AG08396 (cell line): ENCODE measurements around the gene STK16.
A peak's percentile ranks its signal among the peaks of the same experiment; 100 is the strongest.

Source experiments
- DNase-seq: peaks from one replicate; pipeline ENCODE4 v3.0.0; 2012; ENCODE audit warnings: low spot score, mixed read lengths

The STK16 gene

DNA sequence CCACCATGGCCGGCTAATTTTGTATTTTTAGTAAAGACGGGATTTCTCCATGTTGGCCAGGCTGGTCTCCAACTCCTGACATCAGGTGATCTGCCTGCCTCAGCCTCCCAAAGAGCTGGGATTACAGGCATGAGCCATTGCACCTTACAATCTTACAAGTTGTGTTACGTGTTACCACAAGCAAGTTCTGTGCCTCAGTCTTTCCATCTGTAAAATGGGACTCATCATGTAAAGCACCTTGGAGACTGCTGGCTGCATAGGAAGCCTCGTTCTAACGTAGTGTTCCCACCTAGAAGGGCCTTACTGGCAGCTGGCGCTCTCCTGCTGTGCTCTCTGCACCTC, 43.9 kb downstream of the STK16 start:
- no peak for DNase-seq

DNA sequence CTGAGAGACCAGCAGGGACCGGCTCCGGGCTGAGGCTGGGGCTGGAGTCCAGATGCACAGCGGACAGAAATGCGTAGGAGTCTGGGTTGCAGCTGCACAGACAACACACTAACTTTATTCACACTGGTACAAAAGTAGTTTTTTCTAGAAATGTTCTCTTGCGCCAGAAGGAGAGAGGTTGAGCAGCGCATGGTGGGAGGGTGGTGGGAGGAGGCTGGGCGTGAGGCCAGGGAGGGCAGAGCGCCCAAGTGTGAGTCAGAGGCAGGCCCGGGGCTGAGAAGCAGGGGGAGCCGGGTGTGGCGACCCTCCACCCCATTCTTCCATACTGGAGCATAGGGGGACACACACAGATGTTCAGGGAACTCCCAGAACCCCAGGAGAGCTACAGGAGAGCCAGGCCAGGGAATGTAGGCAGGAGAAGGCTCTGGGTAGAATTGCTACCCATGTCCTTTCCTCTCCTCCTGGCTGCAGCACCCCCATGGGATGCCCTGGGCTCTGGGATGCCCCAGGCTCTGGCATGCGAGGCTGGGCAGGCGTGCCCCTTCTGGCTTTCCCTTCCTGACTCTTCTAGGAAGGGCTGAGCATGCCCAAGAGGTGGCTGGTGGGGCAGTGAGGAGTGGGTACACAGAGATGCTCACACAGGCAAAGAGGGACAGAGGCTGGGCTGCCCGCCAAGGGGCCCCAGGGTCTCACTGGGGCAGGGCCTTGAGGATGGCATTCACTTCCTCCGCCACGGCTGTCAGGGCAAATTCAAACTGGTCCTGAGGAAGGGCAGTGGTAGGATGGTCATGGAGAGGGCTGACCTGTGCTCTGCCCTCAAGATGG, 44.5 kb downstream of the STK16 start:
- peak; percentile 89 for DNase-seq

DNA sequence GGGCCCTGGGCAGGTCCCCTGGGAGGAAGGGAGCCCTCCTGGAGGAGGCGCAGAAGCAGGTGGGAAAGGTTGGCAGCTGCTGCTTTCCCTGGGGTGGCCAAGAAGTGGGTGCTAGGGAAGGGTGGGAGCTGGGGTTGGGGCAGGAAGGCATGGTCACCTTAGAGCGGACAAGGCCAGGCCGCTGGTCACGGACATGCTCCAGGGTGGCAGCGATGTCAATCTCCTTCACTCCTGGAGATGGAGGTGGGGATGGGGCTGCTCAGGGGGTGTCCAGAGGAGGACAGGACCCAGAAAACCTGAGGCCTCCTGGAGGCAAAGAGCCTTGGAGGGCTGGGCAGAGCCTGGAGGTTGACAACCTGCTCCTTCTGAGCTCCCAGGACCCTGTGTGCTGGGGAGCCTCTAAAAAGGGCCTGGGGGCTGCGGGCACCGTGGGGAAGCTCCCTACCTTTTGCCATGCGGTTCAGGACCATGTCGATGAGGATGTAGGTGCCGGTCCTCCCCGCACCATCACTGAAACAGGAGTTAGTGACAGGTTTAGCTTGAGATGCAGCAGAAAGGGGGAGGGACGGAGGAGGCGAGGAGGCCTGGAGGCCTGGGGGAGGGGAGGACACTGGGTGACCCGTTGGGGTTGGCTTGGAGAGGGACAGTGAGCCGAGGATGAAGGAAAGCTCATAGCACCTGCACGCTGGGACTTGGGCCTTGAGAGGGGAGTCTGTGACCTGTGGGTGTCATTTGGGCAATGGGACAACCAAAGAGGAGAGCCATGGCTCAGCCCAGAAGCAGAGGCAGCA, 45.3 kb downstream of the STK16 start:
- DNase-seq, result no peak

DNA sequence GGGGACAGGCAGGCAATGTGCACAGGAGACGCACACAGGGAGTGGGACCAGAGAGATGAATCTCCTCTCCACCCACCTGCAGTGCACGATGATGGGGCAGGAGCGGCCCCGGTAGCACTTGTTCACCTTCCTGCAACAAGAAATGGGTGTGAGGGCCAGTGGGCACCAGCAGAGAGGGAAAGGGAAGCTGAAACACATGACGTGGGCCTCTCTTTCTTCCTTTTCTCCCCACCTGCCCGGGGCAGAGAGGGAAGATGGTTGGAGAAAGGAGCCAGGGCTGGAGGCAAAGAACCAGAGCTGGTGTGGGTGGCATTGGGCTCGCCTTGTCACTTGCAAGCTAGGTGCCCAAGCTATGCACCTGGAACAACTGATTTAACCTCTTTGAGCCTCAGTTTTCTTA, 46.1 kb downstream of the STK16 start:
- no peak for DNase-seq

DNA sequence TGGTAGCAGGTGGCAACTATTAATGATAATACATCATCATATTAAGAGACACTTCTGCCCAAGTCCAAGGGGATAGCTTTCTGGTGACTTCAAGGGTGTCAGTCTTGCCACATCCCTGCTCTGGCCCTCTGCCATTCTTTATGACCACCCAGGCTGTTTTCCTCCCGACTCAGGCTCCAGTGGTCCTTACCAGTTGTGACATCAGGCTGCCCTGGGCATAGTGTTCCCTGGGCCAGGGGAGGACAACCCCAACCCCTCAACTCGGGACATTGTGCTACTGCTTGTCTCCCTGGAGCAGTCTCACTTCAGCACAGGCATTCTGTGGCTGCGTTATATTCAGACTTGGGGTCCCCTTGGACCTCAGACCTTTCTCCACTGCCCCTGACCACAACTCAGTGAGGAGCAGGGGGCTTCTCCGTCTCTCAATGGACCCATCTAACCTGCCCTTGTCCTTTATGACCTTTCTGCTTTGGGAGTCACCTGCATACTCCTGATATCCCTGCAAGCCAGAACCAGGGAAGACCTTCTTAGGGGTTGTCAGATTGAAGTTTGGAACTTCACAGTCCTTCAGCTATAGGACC, 46.7 kb downstream of the STK16 start:
- no peak for DNase-seq

DNA sequence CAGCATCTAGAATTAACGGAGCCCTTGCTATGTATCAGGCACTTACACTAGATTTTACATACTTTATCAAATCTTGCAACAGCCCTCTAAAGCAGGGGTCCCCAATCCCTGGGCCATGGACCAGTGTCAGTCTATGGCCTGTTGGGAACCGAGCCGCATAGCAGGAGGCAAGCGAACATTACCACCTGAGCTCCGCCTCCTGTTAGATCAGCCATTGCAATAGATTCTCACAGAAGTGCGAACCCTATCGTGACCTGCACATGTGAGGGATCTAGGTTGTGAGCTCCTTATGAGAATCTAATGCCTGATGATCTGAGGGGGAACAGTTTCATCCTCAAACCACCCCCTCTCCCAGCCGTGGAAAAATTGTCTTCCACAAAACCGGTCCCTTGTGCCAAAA, 47.3 kb downstream of the STK16 start:
- DNase-seq, result no peak

DNA sequence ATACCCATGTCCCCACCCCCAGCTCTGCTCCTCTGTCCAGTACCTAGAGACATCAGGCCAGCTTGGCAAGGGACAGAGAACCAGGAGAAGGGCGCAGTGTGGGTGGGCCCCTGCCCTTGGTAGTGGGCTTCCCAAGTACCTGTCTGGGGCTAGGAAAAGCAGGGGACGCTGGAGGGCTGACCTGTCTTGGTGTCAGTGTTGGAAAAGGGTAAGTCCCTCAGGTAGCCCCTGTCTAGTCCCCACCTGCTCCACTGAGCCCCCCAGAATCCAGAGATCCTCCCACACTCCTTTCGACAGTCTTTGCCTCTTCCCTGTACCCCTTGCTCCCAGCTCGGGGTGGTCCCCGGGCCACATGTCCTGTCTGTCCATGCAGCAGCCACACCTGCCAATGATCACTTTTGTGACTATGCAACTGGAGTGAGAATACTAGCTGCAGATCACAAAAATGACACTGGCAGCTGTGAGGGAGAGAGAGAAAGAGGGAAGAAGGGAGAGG, 48.5 kb downstream of the STK16 start:
- no peak for DNase-seq

DNA sequence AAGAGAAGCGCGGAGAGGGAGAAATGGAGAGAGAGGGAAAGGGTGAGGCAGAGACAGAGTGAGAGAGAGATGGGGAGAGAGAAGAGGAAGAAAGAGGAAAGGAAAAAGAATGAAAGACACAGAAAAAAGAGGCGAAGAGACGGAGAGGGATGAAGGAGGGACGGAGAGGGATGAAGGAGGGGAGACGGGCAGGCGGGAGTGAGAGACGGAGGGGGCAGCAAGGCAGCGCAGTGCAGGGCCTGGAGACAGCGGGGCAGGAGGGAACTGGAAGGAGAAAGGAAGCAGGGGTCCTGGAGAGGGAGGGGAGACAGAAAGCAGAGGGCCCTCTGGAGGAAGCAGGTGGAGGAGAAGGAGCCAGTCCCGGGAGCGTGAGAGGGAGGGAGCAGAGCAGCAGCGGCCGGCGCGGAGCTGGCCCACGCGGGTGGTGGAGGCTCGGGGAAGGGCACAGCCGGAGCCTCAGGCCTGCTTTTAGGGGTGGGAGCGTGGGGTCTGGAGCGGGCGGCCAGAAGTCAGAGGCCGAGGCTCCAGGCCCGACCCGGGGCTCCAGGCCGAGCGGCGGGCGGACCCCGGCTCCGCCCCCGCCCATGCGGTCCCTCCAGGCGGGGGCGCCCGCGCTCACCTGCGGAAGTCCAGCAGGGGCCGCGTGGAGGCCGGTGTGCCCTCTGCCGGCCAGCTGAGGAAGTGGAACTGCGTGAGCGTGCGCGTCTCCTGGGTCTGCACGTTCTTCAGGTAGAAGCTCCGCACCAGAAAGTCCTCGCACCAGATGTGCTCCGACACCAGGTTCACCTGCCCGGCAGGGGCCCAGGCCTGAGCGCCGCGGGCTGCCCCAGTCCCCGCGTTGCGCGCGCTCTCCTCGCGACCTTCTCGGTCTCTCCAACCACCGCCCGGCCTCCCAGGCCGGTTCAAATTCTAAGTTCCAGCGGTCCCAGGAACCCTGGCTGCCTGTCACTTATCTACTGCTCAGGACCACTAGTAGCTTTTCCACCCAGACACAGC, 49.4 kb downstream of the STK16 start:
- DNase-seq, result peak; percentile 94

DNA sequence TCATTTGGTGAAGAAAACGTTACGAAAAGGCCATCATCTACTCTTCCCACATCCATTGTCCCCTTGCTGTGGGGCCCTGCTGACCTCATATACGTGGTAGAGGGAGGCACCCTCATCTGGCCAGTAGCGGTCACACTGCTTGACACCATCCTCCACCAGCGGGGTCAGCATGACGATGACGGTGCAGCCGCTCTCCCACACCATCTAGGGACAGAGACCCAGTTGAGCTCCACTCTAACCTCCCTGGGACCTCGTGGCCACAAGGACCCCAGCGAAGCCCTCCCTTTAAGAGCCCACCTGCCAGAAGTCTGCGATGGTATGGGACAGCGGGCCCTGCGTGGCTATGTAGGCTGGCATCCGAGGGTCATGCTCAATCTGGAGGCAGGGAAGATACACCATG, 50.9 kb downstream of the STK16 start:
- no peak for DNase-seq

DNA sequence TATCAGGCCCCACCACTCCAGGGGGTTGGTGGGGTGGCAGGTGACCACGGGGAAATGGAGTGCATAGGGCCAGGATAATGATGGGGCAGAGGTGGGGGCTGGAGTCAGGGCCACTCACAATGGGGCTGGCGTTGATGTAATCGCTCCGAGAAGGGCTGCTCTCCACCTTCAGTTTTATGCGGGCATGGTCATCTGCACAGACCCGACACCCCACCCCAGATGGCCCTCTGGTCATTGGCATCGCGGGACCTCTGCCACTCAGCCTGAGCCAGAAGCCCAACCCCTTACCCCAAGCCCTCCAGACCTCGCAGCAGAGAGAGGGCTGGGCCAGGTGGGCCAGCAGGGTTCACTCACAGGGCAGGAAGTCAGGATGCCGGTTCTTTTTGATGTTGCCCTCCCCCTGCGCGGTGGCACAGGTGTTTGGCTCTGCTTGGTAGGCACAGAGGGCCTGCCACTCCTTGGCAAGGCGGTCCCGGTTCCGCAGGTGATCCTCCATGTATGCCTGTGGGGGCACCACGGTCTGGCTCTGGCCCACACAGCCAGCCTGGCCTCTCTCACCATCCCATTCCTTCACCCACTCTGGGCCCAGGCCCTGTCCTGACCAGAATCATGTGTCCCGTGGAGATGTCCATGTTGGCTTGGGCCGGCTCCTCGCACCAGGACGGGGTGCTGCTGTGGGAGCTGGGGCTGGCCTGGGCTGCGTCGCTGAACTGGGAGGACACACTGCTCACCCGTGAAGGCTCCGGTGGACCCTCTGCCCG, 51.5 kb downstream of the STK16 start:
- DNase-seq, result no peak

DNA sequence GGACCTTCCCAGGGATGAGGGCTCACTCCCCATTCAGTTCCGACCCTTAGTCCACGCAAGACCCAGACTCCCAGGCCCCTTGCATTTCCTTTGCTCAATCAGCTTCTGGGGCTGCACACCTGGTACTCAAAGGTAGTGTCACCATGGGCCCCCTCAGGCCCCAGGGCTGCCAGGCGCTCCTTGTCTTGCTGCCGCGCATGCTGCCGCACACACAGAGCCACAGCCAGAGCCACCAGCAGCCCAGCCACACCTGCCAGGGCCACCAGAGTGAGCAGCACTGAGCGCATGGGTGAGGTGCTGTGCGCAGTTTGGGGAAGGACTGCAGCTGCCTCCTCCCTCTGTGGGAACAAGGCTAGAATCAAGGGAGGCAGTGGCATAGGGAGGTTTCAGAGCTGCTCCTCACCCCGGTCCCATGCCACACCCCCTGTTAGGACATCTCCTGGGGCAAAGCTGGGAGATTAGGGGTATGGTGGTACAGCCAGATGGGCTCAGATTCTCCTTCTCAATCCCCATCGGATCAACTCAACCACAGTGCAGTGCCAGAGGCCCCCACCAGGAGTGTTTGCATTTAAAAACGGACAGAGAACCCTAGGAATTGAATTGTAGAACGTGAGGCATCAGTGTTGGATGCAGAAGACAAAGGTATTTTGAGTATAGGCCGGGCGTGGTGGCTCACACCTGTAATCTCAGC, 52.6 kb downstream of the STK16 start:
- no peak for DNase-seq

DNA sequence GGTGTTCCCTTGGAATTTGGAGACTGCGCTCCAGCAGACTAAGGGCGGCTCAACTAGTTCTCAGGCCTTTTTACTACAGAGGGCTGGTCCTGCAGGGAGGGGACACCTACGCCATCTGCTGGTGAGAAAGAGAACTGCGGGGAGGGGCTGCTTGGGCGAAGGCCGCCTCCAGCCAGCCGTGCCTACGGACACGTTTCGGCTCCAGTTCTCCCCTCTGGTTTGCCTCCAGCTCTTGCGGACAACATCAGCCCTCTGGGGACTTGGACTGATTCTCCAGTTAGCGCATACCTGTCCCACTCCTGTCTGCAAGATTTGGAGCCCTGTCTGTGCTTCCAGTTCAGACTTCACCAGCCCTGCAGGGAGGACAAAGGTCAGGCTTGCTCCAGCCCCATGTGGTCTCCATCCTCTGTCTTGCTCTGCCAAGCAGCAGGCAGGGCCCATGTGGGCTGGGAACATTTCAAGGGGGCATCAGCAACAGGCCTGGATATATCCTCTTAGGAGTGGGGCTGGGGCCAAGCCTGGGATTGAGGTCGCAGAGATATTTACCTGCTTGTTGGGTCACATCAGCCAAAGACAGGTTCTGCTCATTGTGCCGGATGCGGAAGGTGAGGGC, 53.6 kb downstream of the STK16 start:
- peak; percentile 95 for DNase-seq

DNA sequence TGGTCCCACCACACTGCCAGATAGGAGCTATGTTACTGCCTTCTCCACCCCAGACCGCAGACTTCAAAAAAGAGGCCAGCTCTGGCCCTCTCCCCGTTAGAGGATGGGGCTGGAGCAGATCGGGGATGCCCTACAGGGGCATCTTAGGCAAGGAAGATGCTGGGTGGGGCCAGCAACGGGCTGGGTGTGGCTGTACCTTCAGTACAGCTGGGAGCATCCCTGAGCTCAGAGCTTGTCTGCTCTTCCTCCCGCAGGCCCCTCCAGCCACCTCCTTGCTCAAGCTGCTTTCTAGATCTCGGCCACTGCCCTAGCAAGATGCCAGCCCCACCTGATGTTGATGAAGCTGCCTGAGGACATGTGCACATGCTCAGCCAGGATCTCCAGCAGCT, 54.1 kb downstream of the STK16 start:
- no peak for DNase-seq
